ENCODE results near the gene NPB. TPM values are rescaled to one million over a fixed set of nuclear protein-coding genes. Genes with fewer than 3 reads are reported as not detected.

The NPB gene
- total RNA-seq, 1 donor from 2014 or later = 4.7 TPM

GRCh38 chr17:81904600-81905423, 2.8 kb downstream of the NPB start:
- Histone ChIP-seq H3K9me3 (no peaks in the 10 kb centered on the region), H3K4me1 (peaks cover 18% of the 10 kb centered on the region), H3K27ac (no peak overlapping the region), H3K36me3 (peaks cover 0 to 16% of the 10 kb centered on the region in 2 donors), H3K27me3 (no peaks in the 10 kb centered on the region), H3K4me3 (no peak overlapping the region)
- intact Hi-C loops (cut with DNase I) = no loop called here
- TF ChIP-seq POLR2A (IDR thresholded peaks at IDR 0.05) = no peak
- TF ChIP-seq CTCF (IDR thresholded peaks at IDR 0.05) = no peak
- TF ChIP-seq POLR2AphosphoS5 (IDR thresholded peaks at IDR 0.05; ENCODE audit: insufficient read depth in 1 of 2, low read depth in 1 of 2) = no peak
- no peak for DNase-seq (ENCODE audit: extremely low spot score in 2 of 2)

DNA sequence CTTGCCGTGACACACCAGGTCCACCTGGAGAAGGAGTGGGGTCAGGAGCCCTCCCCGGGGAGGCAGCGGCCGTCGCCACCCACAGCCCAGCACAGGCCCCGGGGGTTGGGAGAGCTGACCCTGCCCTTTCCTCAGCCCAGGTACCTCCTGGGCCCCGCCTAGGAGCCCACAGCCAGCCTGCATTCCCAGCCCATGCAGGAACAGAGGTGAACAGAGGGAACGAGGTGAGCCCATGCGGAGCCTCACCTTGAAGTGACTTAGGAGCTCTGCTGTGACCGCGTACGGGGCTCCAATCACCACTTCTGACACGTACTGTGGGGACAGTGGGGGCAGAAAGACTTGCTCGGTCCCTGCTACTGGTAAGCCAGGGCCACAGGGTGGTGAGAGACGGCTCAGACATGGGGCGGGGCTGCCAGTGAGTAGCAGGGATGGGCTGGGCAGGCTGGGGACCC, 3.4 kb downstream of the NPB start:
- H3K9me3 ChIP-seq = no peaks in the 10 kb centered on the region
- DNase-seq (ENCODE audit: extremely low spot score in 2 of 2) = no peak
- no peak for TF ChIP-seq POLR2AphosphoS5 (IDR thresholded peaks at IDR 0.05; ENCODE audit: insufficient read depth in 1 of 2, low read depth in 1 of 2)
- no peak for TF ChIP-seq CTCF (IDR thresholded peaks at IDR 0.05)
- no peak for TF ChIP-seq POLR2A (IDR thresholded peaks at IDR 0.05)
- H3K4me1 ChIP-seq = peaks cover 24% of the 10 kb centered on the region
- intact Hi-C loops (cut with DNase I) = no loop called here
- H3K27ac ChIP-seq = no peak overlapping the region
- H3K27me3 ChIP-seq = no peaks in the 10 kb centered on the region
- H3K4me3 ChIP-seq = no peak overlapping the region
- H3K36me3 ChIP-seq = peaks cover 0 to 10% of the 10 kb centered on the region in 2 donors

DNA sequence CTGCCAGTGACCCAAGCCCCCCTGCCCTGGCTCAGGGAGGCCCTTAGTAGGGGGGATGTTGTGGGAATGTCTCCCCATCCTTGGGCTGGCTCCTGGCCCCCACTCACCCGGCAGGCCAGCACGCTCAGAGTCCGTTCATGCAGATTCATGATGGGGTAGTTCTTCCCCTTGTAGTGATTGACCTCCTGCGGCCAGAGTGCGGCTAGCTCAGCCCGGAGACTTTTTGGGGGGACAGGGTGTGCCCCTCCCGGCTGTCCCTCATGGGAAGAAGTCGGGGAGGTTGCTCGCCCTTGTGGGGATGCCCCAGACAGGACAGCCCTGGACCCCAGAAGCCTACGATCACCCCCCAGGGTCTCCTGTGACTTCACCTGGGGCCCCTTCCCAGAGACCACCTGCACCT, 4.0 kb downstream of the NPB start:
- DNase-seq (ENCODE audit: extremely low spot score in 2 of 2) = no peak
- H3K9me3 ChIP-seq = no peaks in the 10 kb centered on the region
- TF ChIP-seq POLR2A (IDR thresholded peaks at IDR 0.05) = no peak
- peaks cover 28% of the 10 kb centered on the region for H3K4me1 ChIP-seq
- H3K27me3 ChIP-seq = no peaks in the 10 kb centered on the region
- H3K27ac ChIP-seq = no peak overlapping the region
- intact Hi-C loops (cut with DNase I) = no loop called here
- H3K36me3 ChIP-seq = peaks cover 0 to 6% of the 10 kb centered on the region in 2 donors
- no peak overlapping the region for H3K4me3 ChIP-seq

DNA sequence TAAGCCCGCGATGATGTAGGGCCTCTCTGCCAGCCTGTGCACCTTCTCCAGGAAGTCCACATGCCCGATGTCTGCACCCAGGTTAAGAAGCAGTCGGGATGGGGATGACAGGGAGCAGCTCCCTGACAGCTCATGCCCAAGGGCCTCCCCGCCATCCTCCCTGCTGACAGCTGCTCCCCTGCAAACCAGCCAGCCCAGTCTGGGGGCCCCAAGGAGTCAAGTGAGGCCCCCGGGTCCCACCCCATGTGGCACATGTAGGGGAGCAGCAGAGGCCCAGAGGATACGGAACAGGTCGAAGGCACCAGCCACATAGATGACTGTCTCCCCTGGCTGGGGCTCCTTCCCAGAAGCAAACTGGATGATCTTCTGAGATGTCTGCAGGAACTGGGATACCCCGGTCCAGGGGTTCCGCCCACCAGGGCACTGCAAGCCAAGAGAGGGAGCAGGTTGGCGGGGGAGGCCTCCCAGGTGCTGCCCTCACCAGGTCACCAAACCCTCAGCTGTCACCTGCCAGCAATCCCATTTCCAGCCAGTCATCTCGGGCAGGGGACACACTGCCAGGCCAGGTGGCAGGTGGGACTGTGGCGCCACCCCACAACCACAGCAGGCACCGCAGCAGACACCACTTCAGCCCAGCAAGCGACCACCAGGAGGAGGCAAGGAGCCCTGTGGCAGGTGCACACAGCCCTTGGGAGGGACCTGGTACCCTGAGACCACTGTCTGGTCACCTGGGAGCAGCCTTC, 4.6 kb downstream of the NPB start:
- intact Hi-C loops (cut with DNase I) = no loop called here
- Histone ChIP-seq H3K27ac (no peak overlapping the region), H3K9me3 (no peaks in the 10 kb centered on the region), H3K4me1 (peaks cover 25% of the 10 kb centered on the region), H3K4me3 (no peak overlapping the region), H3K27me3 (no peaks in the 10 kb centered on the region), H3K36me3 (peaks cover 0 to 6% of the 10 kb centered on the region in 2 donors)
- no peak for DNase-seq (ENCODE audit: extremely low spot score in 2 of 2)
- TF ChIP-seq CTCF (IDR thresholded peaks at IDR 0.05) (no peak), POLR2AphosphoS5 (IDR thresholded peaks at IDR 0.05; ENCODE audit: insufficient read depth in 1 of 2, low read depth in 1 of 2) (no peak), POLR2A (IDR thresholded peaks at IDR 0.05) (no peak)

DNA sequence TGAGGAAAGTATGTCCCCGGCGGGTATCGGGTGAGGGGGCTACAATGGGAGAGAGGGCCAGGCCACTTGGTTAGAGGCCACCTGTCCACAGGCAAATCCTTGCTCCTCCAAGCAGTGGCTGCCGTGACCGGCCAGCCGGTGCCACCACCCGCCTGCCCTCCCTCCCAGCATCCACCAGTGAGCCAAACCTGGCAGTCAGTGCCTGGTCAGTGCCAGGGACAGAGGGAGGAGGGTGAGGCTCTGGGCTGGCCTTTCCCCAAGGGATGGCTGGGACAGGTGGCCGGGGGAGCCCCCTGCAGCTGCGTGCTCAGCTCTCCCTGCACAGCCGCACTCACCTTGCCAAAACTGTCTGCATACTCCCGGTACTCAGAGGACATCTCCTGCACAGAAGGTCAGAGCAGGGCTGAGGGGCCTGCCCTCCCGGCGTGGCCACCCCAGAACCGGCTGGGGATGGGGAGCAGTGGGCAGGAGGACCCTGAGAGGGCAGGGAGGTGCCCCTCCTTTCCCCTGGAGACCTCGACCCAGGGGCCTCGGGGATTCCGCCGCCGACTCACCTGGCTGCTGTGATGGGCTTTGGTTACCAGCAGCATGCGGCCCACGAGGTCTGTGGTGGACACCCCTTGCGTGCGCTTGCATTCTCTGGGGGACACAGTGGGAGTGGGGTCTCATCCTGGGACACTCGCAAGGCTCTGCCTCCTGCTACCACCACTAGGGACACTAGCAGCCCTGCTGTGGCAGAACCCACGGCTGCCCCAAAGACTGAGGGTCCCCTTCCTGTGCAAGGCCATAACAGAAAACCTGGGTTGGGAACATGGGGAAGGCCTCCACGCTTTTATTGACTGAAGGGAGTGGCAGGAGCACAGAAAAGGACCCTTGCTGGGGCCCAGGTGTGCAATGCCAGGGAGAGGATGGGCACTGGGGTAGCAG, 5.4 kb downstream of the NPB start:
- H3K27ac ChIP-seq = no peak overlapping the region
- H3K27me3 ChIP-seq = no peaks in the 10 kb centered on the region
- no peak for TF ChIP-seq POLR2AphosphoS5 (IDR thresholded peaks at IDR 0.05; ENCODE audit: insufficient read depth in 1 of 2, low read depth in 1 of 2)
- TF ChIP-seq POLR2A (IDR thresholded peaks at IDR 0.05) = no peak
- no peak for TF ChIP-seq CTCF (IDR thresholded peaks at IDR 0.05)
- H3K36me3 ChIP-seq = peaks cover 0 to 6% of the 10 kb centered on the region in 2 donors
- no peak overlapping the region for H3K4me3 ChIP-seq
- DNase-seq (ENCODE audit: extremely low spot score in 2 of 2) = no peak
- intact Hi-C loops (cut with DNase I) = no loop called here
- H3K9me3 ChIP-seq = no peaks in the 10 kb centered on the region
- peaks cover 24% of the 10 kb centered on the region for H3K4me1 ChIP-seq

All from vagina (tissue), 2 donors.